DMS 273 treated with DMSO at 0.1 percent for 48 hours (cell line): Measurements from ENCODE around the gene SPRR1A.

Experiments used
- DNase-seq: peaks from one replicate; lab custom pipeline; 2025; lab: John Stamatoyannopoulos, UW

SPRR1A gene

GRCh38 chr1:153030895-153031294 is 47.0 kb downstream of the SPRR1A start, which contains the start of gene SPRR1B:
Gene SPRR1B (plus strand): TSS chr1:153031203. CDS start chr1:153032346, 1,143 bp downstream.
- DNase-seq: no peak

- DNase-seq: no peak
Observed at GRCh38 chr1:153032073-153032472, 48.2 kb downstream of the SPRR1A start.

- DNase-seq: no peak
Observed at GRCh38 chr1:153032677-153033308, 48.9 kb downstream of the SPRR1A start.

GRCh38 chr1:153035211-153035610 is 51.3 kb downstream of the SPRR1A start:
- no peak for DNase-seq
